ENCODE measurements around the gene GPR26. TPM values are rescaled to one million over a fixed set of nuclear protein-coding genes. Genes with fewer than 3 reads are reported as not detected.

GPR26 gene
- polyA plus RNA-seq, 6 donors from 2014 or later = not detected

DNA sequence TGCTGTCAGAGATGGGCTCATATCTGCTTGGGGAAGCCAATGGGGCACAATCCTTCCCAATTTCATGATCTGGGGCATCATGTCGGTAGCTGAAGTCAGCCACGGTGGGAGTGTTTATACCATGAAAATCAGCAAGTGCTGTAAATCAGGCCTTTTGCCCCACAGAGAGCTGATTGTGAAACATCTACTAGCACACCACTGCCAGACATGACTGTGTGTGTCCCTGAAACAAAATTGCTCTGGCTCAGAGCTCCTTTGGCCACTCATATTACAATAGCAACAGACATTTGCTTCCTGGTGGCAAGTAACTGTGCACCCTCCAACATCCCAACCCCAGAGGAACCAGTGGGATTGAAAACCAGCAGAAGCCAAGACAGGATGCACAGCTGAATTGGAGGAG, 23.7 kb downstream of the GPR26 start:
- Mint-ChIP-seq H3K36me3 (no peaks in the 10 kb centered on the region), H3K27me3 (peaks cover 8 to 28% (median 27%) of the 10 kb centered on the region in 3 donors), H3K4me1 (no peaks in the 10 kb centered on the region), H3K4me3 (no peak overlapping the region), H3K9me3 (peaks cover 0 to 2% (median 0%) of the 10 kb centered on the region in 7 donors), H3K27ac (no peak overlapping the region)
- ATAC-seq (ENCODE audit: low read depth in 2 of 2) (no peak), DNase-seq (no peak)

GRCh38 chr10:123703195-123703790, 37.1 kb downstream of the GPR26 start:
- no peak overlapping the region for H3K27ac Mint-ChIP-seq
- no peak overlapping the region for H3K4me3 Mint-ChIP-seq
- ATAC-seq (ENCODE audit: low read depth in 2 of 2) = no peak
- no peaks in the 10 kb centered on the region for H3K36me3 Mint-ChIP-seq
- DNase-seq = no peak
- peaks cover 14 to 23% (median 18%) of the 10 kb centered on the region in 3 donors for H3K27me3 Mint-ChIP-seq
- H3K4me1 Mint-ChIP-seq = no peaks in the 10 kb centered on the region
- H3K9me3 Mint-ChIP-seq = no peaks in the 10 kb centered on the region

DNA sequence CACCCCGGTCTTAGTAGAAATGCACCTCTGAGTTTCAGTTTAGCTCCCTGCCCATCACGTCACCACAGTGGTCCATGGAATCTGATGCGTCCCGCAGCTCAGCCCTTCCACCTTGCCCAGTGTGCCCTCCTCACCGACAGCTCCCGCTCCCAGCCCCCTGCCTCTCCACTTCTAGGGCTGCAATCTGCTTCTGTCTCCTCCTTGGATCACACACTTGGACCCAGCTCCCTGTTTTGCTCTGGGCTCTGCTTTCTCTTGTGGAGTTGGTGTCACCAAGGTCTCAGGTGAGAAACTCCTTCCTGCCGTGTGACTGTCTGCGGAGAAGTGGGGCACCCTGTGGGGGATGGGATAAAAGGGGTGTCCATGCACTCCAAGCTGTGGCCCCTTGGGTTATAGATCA, 37.9 kb downstream of the GPR26 start:
- DNase-seq (no peak), ATAC-seq (ENCODE audit: low read depth in 2 of 2) (no peak)
- H3K4me3 Mint-ChIP-seq = no peak overlapping the region
- no peaks in the 10 kb centered on the region for H3K36me3 Mint-ChIP-seq
- no peak overlapping the region for H3K27ac Mint-ChIP-seq
- no peaks in the 10 kb centered on the region for H3K9me3 Mint-ChIP-seq
- H3K4me1 Mint-ChIP-seq = no peaks in the 10 kb centered on the region
- H3K27me3 Mint-ChIP-seq = peaks cover 20 to 28% (median 23%) of the 10 kb centered on the region in 3 donors

DNA sequence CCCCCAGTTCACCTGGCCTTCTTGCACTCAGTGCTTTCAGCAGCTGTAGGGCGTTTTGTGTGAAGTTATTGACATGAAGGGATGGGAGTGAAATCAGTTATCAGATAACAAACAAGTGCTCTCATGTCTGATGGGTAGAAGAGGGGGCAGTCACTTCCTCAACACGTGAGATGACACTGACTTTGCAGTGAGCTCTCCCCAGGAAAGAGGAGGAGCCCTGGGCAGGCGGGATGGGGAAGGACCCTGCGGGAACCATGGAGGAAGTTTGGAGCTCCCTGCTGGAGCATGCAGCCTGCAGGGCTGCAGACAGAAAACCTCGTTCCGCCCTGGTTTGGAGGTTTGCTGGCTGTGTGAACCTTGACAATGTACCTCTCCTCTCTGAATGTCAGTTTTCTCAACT, 38.7 kb downstream of the GPR26 start:
- Mint-ChIP-seq H3K9me3 (no peaks in the 10 kb centered on the region), H3K27ac (no peak overlapping the region)

GRCh38 chr10:123706236-123706635, 40.1 kb downstream of the GPR26 start:
- no peak for DNase-seq
- Mint-ChIP-seq H3K9me3 (no peaks in the 10 kb centered on the region), H3K27me3 (peaks cover 15 to 29% (median 23%) of the 10 kb centered on the region in 3 donors), H3K4me1 (no peaks in the 10 kb centered on the region), H3K27ac (no peak overlapping the region), H3K4me3 (no peak overlapping the region), H3K36me3 (no peaks in the 10 kb centered on the region)
- no peak for ATAC-seq (ENCODE audit: low read depth in 2 of 2)

More for the DNA sequence above, 38.7 kb downstream of the GPR26 start:
- Mint-ChIP-seq H3K4me1 (no peaks in the 10 kb centered on the region), H3K27me3 (peaks cover 15 to 29% (median 23%) of the 10 kb centered on the region in 3 donors), H3K4me3 (no peak overlapping the region), H3K36me3 (no peaks in the 10 kb centered on the region)
- ATAC-seq (ENCODE audit: low read depth in 2 of 2) (no peak), DNase-seq (no peak)

DNA sequence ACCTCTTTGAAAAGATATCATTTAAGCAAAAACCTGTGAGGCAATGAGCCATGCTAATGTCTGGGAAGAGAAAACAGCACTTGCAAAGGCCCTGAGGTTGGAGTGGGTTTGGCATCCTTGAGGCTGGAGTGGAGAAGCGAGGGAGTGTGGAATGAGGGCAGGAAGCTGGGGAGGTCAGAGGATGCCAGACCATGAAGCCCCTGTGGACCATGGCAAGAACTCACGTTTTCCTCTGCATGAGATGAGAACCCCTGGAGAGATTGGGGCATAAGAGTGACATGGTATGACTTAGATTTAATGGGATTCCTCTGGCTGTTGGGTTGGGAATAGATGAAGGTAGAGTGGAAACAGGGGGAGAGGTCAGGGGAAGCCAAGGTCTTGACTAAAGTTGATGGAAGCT, 49.4 kb downstream of the GPR26 start:
- DNase-seq (no peak), ATAC-seq (ENCODE audit: low read depth in 2 of 2) (no peak)
- Mint-ChIP-seq H3K4me1 (no peaks in the 10 kb centered on the region), H3K27ac (peak overlapping the region in 1 of 6 donors; percentile 58), H3K9me3 (peaks cover 0 to 20% (median 5%) of the 10 kb centered on the region in 7 donors), H3K27me3 (peaks cover 16 to 26% (median 17%) of the 10 kb centered on the region in 3 donors), H3K4me3 (no peak overlapping the region), H3K36me3 (no peaks in the 10 kb centered on the region)

DNA sequence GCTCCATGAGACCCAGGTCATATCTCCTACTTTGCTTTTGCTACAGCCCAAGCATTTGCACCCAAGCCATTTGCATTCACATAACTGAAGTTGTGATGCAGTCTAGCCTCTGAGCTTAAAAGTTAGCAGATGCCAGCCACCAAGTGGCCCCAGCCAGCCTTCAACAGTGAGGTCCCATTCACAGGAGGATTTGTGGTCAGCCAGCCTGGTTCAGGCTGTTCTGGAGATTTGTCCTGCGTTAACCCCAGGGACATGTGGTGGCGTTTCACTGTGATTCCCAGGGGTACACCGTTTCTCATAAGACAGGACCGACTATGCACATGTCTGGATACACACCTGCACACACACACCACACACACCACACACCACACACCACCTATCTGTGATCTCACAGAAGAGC, 51.2 kb downstream of the GPR26 start:
- no peak overlapping the region for H3K4me3 Mint-ChIP-seq
- peaks cover 24 to 35% (median 25%) of the 10 kb centered on the region in 3 donors for H3K27me3 Mint-ChIP-seq
- peaks cover 0 to 20% (median 5%) of the 10 kb centered on the region in 7 donors for H3K9me3 Mint-ChIP-seq
- no peak overlapping the region for H3K27ac Mint-ChIP-seq
- no peak for ATAC-seq (ENCODE audit: low read depth in 2 of 2)
- H3K4me1 Mint-ChIP-seq = no peaks in the 10 kb centered on the region
- no peak for DNase-seq
- no peaks in the 10 kb centered on the region for H3K36me3 Mint-ChIP-seq

DNA sequence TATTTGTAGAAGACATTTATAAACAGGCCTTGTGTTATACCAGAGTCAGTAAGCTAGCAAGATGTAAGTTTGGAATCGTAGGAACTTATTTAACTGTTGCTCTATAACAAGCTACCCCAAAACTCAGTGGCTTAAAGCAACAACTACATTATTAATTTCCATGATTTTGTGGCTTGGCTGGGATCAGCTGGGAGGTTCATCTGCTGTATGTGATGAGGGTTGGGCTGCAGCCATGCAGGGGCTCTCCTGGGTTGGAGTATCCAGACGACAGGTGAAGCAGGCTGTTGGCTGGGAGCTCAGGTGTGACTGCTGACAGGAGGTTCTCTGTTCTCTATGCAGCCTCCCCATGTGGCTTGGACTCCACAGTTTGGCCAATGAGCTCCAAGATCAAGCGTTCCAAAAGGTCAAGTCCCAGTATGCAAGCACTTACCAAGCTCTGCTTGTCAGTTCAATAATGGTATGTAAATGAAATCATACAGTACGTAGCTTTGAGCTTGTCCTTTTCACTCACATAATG, 52.4 kb downstream of the GPR26 start:
- Mint-ChIP-seq H3K4me3 (no peak overlapping the region), H3K9me3 (peaks cover 0 to 14% (median 5%) of the 10 kb centered on the region in 7 donors), H3K36me3 (no peaks in the 10 kb centered on the region), H3K27me3 (peaks cover 17 to 38% (median 24%) of the 10 kb centered on the region in 3 donors), H3K4me1 (no peaks in the 10 kb centered on the region), H3K27ac (no peak overlapping the region)
- DNase-seq = no peak
- no peak for ATAC-seq (ENCODE audit: low read depth in 2 of 2)

DNA sequence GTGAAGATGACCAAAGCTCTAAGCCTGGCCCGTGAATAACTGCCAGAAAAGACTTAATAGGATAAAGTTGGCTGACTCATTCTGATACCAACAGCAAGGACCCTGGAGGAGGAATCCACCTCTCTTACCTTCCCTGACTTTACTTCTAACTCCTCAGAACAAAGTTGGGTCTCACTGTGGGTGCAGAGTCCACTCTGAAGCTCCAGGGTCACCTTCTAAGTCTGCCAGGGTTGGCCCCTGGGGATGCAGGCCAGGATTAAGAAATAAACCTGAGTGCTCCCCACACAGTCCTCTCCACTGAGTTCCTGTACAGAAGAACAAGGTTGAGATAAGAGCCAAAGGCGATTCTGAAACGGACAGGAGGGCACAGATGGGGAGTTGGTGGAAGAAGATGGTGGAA, 54.4 kb downstream of the GPR26 start:
- no peak for ATAC-seq (ENCODE audit: low read depth in 2 of 2)
- Mint-ChIP-seq H3K27ac (no peak overlapping the region), H3K36me3 (no peaks in the 10 kb centered on the region), H3K4me1 (no peaks in the 10 kb centered on the region), H3K9me3 (peaks cover 0 to 8% (median 2%) of the 10 kb centered on the region in 7 donors), H3K4me3 (no peak overlapping the region), H3K27me3 (peaks cover 16 to 37% (median 19%) of the 10 kb centered on the region in 3 donors)
- no peak for DNase-seq

DNA sequence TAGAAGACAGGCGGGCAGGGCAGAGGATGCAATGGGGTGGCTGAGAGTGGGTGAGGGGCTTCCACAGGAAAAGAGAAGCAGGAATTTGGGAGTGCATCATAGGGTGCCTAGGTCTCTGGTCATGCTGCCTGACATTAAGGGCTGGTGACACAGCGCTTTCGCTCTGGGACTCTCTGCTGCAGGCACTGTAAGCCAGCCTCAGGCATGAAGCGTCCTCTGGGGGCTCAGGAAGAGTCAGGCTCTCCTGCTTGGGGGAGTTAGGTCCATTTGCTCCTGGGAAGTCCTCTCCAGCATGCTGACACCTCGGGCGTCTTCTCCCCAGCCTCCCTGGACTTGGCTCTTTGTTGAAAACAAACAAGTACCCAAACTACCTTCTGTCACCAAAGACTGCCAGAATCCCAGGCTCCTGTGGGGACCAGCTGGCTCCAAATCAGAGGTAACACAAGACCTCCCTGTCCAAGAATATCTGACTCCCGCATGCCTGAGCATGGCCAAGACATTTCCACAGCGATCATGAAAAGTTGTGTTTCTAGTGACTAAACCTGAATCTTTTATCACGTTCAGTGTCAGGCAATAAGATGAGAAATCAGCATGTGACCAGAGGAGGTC, 55.4 kb downstream of the GPR26 start:
- no peak overlapping the region for H3K27ac Mint-ChIP-seq
- no peaks in the 10 kb centered on the region for H3K4me1 Mint-ChIP-seq
- peaks cover 0 to 8% (median 2%) of the 10 kb centered on the region in 7 donors for H3K9me3 Mint-ChIP-seq
- ATAC-seq (ENCODE audit: low read depth in 2 of 2) = no peak
- H3K36me3 Mint-ChIP-seq = no peaks in the 10 kb centered on the region
- DNase-seq = no peak
- peaks cover 8 to 30% (median 14%) of the 10 kb centered on the region in 3 donors for H3K27me3 Mint-ChIP-seq
- H3K4me3 Mint-ChIP-seq = no peak overlapping the region

GRCh38 chr10:123722351-123722750, 56.2 kb downstream of the GPR26 start:
- H3K9me3 Mint-ChIP-seq = peaks cover 0 to 8% (median 2%) of the 10 kb centered on the region in 7 donors
- no peak overlapping the region for H3K27ac Mint-ChIP-seq
- H3K4me1 Mint-ChIP-seq = no peaks in the 10 kb centered on the region
- no peak overlapping the region for H3K4me3 Mint-ChIP-seq
- no peak for DNase-seq
- H3K27me3 Mint-ChIP-seq = peaks cover 6 to 35% (median 14%) of the 10 kb centered on the region in 3 donors
- H3K36me3 Mint-ChIP-seq = no peaks in the 10 kb centered on the region
- ATAC-seq (ENCODE audit: low read depth in 2 of 2) = no peak

- no peak overlapping the region for H3K27ac Mint-ChIP-seq
- H3K4me1 Mint-ChIP-seq = no peaks in the 10 kb centered on the region
- H3K9me3 Mint-ChIP-seq = peaks cover 0 to 4% (median 0%) of the 10 kb centered on the region in 7 donors
- ATAC-seq (ENCODE audit: low read depth in 2 of 2) = no peak
- H3K27me3 Mint-ChIP-seq = peaks cover 6 to 46% (median 21%) of the 10 kb centered on the region in 3 donors
- DNase-seq = no peak
- H3K4me3 Mint-ChIP-seq = no peak overlapping the region
- no peaks in the 10 kb centered on the region for H3K36me3 Mint-ChIP-seq
Observed at GRCh38 chr10:123724747-123725146, 58.6 kb downstream of the GPR26 start.

DNA sequence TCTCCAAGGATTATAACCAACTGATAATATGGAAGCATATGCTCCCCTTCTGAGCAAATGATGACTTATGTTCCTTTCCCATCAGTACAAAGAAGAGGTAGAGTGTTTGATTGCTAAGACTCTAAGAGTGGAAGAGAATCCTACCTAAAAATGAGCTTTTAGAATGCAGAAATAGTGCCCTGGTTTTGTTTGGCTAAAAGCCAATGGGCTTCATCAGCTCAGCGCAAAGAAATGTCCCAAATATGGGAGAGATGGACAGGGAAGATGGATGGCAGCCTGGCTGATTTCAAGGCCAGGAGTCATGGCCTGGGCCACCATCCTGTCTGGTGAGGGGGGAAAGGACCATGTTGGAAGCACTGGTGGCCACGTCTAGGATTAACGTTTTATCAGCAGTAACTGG, 60.2 kb downstream of the GPR26 start:
- no peak for DNase-seq
- no peak overlapping the region for H3K4me3 Mint-ChIP-seq
- no peak for ATAC-seq (ENCODE audit: low read depth in 2 of 2)
- no peaks in the 10 kb centered on the region for H3K36me3 Mint-ChIP-seq
- no peak overlapping the region for H3K27ac Mint-ChIP-seq
- peaks cover 0 to 6% (median 0%) of the 10 kb centered on the region in 7 donors for H3K9me3 Mint-ChIP-seq
- peaks cover 6 to 35% (median 18%) of the 10 kb centered on the region in 3 donors for H3K27me3 Mint-ChIP-seq
- no peaks in the 10 kb centered on the region for H3K4me1 Mint-ChIP-seq

DNA sequence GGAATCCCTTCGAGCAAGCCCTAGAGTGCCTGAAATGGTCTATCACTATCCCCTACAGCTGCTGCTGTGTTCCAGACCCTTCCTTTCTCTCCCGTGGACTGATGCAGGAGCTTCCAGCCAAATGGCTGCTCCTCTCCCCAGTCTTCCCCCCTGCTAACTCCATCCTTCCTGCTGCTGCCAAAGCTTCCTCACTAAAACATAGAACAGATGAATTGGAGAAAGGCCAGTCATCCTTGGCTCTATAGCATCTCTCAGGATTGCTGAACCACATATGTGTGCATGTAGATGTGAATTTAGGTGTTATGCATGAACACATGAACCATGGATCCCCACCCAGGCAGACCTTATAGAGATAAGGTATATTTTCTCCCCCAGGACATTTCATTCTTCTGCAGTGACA, 60.7 kb downstream of the GPR26 start:
- Mint-ChIP-seq H3K9me3 (peaks cover 0 to 6% (median 0%) of the 10 kb centered on the region in 7 donors), H3K4me3 (no peak overlapping the region), H3K27ac (no peak overlapping the region), H3K27me3 (peaks cover 6 to 30% (median 14%) of the 10 kb centered on the region in 3 donors), H3K4me1 (no peaks in the 10 kb centered on the region), H3K36me3 (no peaks in the 10 kb centered on the region)
- ATAC-seq (ENCODE audit: low read depth in 2 of 2) = no peak
- DNase-seq = no peak
